Measurements from ENCODE around the gene KIAA1755.

KIAA1755 gene

GRCh38 chr20:38198238-38198861 lies 62.2 kb downstream of the KIAA1755 start:
- Histone ChIP-seq H3K4me1 (peaks cover 0 to 26% (median 18%) of the 10 kb centered on the region in 4 donors), H3K27ac (peak overlapping the region; percentile 83 to 88), H3K4me3 (no peak overlapping the region), H3K9me3 (no peaks in the 10 kb centered on the region), H3K27me3 (no peaks in the 10 kb centered on the region), H3K36me3 (no peaks in the 10 kb centered on the region)
- intact Hi-C loops (cut with DNase I; ENCODE audit: low total_unique reads) = no loop called here
- no peak for TF ChIP-seq CTCF (IDR thresholded peaks at IDR 0.05)
- DNase-seq = no peak

- no peak for TF ChIP-seq CTCF (IDR thresholded peaks at IDR 0.05)
- no peaks in the 10 kb centered on the region for H3K27me3 ChIP-seq
- no peak overlapping the region for H3K4me3 ChIP-seq
- H3K27ac ChIP-seq = peak overlapping the region; percentile 83 to 88
- DNase-seq = no peak
- intact Hi-C loops (cut with DNase I; ENCODE audit: low total_unique reads) = no loop called here
- H3K4me1 ChIP-seq = peaks cover 0 to 29% (median 21%) of the 10 kb centered on the region in 4 donors
- H3K9me3 ChIP-seq = no peaks in the 10 kb centered on the region
- H3K36me3 ChIP-seq = no peaks in the 10 kb centered on the region
Observed at GRCh38 chr20:38197619-38198018, 62.9 kb downstream of the KIAA1755 start.

GRCh38 chr20:38197217-38197616 lies 63.3 kb downstream of the KIAA1755 start:
- Histone ChIP-seq H3K9me3 (no peaks in the 10 kb centered on the region), H3K27me3 (no peaks in the 10 kb centered on the region), H3K4me3 (no peak overlapping the region), H3K4me1 (peaks cover 0 to 33% (median 23%) of the 10 kb centered on the region in 4 donors), H3K27ac (peak overlapping the region; percentile 83 to 88), H3K36me3 (no peaks in the 10 kb centered on the region)
- no peak for DNase-seq
- TF ChIP-seq CTCF (IDR thresholded peaks at IDR 0.05) = no peak
- intact Hi-C loops (cut with DNase I; ENCODE audit: low total_unique reads) = no loop called here

GRCh38 chr20:38196592-38196991 lies 63.9 kb downstream of the KIAA1755 start:
- peaks cover 0 to 39% (median 24%) of the 10 kb centered on the region in 4 donors for H3K4me1 ChIP-seq
- no peak overlapping the region for H3K4me3 ChIP-seq
- TF ChIP-seq CTCF (IDR thresholded peaks at IDR 0.05) = no peak
- H3K36me3 ChIP-seq = no peaks in the 10 kb centered on the region
- no peaks in the 10 kb centered on the region for H3K27me3 ChIP-seq
- peak overlapping the region; percentile 83 to 88 for H3K27ac ChIP-seq
- H3K9me3 ChIP-seq = no peaks in the 10 kb centered on the region
- DNase-seq = peak; percentile 90 to 95
- intact Hi-C loops (cut with DNase I; ENCODE audit: low total_unique reads) = no loop called here

- Histone ChIP-seq H3K36me3 (no peaks in the 10 kb centered on the region), H3K9me3 (no peaks in the 10 kb centered on the region), H3K27ac (peak overlapping the region; percentile 83 to 88), H3K4me1 (peaks cover 0 to 44% (median 29%) of the 10 kb centered on the region in 4 donors), H3K4me3 (no peak overlapping the region), H3K27me3 (no peaks in the 10 kb centered on the region)
- no peak for DNase-seq
- intact Hi-C loops (cut with DNase I; ENCODE audit: low total_unique reads) = no loop called here
- no peak for TF ChIP-seq CTCF (IDR thresholded peaks at IDR 0.05)
Observed at GRCh38 chr20:38196076-38196475, 64.5 kb downstream of the KIAA1755 start.

All from tibial artery (tissue), 4 donors.